HEK293 (cell line): ENCODE data around the gene MAP3K20.

ENCODE experiments used
- PRDM1 ChIP-seq: fragments of 450-650 bp; formaldehyde crosslinking; IDR thresholded peaks from 2 replicates; pipeline ENCODE4; 2016; ENCODE audit warnings: missing biosample characterization, missing genetic modification characterization
- TRIM28 ChIP-seq: IDR thresholded peaks from 2 replicates; pipeline ENCODE4 v1.6.1; 2011; ENCODE audit warnings: low read length, control low read depth, borderline replicate concordance
- ZBTB17 ChIP-seq: fragments of 450-650 bp; formaldehyde crosslinking; IDR thresholded peaks from 2 replicates; pipeline ENCODE4 v1.5.1; 2016; ENCODE audit warnings: missing biosample characterization, missing genetic modification characterization
- ZEB2 ChIP-seq: fragments of 450-650 bp; formaldehyde crosslinking; IDR thresholded peaks from 2 replicates; pipeline ENCODE4 v1.5.1; 2016; ENCODE audit warnings: missing biosample characterization, missing genetic modification characterization
- ZNF184 ChIP-seq: fragments of 450-650 bp; IDR thresholded peaks from 2 replicates; pipeline ENCODE4 v1.5.1; 2018; ENCODE audit warnings: missing biosample characterization, mild to moderate bottlenecking, missing genetic modification characterization
- ZNF366 ChIP-seq: fragments of 450-650 bp; formaldehyde crosslinking; conservative IDR thresholded peaks from 2 replicates; pipeline ENCODE4 v1.5.1; 2016; ENCODE audit warnings: missing biosample characterization, missing genetic modification characterization
- ZNF707 ChIP-seq: fragments of 450-650 bp; formaldehyde crosslinking; IDR thresholded peaks from 2 replicates; pipeline ENCODE4 v1.5.1; 2016; ENCODE audit warnings: missing biosample characterization, missing genetic modification characterization
- TF ChIP-seq, protein P1 (sequence below): fragments of 450-650 bp; formaldehyde crosslinking; IDR thresholded peaks from 2 replicates; pipeline ENCODE4 v1.5.1; 2016; ENCODE audit warnings: missing biosample characterization, missing genetic modification characterization
- TF ChIP-seq, protein P2 (sequence below): fragments of 450-650 bp; formaldehyde crosslinking; IDR thresholded peaks from 2 replicates; pipeline ENCODE4 v1.5.1; 2016; ENCODE audit warnings: missing biosample characterization, missing genetic modification characterization
- TF ChIP-seq, protein P3 (sequence below): sonication (generic); formaldehyde crosslinking; IDR thresholded peaks from 2 replicates; pipeline ENCODE4 v1.8.1; 2022; ENCODE audit warnings: mild to moderate bottlenecking, moderate library complexity, missing genetic modification reagents

DNA sequence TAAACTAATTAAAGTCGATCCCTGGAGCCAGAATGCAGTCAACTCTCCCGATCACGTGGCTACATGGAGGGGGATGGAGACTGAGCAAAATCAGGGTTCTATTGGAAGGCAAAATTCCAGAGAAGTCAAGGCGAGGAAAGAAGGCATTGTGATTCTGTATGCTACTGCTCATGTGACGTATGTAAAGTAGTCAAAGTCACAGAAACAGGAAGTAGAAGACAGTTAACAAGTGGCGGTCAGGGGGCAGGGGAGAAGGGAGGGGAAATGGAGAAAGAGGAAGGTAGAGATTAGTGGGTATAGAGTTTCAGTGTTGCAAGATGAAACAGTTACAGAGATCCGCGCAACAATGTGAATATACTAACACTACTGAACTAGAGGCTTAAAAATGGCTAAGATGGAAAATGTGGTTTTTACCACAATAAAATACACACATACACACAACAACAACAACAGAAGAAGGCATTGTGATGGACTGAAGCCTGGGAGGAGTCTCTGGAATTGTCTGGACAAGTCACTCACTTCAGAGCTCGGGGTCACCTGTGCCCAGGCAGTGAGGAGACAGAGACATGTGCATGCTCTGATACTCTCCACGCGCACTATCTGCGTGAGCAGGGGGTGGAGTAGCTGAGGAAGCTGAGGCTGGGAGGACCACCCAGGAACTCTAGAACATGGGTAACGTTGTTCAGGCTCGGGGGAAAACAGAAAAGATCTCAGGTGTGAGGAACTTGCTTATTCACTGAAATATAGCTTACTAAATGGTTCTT is 189.1 kb downstream of the MAP3K20 start:
- TF ChIP-seq, protein P1, sequence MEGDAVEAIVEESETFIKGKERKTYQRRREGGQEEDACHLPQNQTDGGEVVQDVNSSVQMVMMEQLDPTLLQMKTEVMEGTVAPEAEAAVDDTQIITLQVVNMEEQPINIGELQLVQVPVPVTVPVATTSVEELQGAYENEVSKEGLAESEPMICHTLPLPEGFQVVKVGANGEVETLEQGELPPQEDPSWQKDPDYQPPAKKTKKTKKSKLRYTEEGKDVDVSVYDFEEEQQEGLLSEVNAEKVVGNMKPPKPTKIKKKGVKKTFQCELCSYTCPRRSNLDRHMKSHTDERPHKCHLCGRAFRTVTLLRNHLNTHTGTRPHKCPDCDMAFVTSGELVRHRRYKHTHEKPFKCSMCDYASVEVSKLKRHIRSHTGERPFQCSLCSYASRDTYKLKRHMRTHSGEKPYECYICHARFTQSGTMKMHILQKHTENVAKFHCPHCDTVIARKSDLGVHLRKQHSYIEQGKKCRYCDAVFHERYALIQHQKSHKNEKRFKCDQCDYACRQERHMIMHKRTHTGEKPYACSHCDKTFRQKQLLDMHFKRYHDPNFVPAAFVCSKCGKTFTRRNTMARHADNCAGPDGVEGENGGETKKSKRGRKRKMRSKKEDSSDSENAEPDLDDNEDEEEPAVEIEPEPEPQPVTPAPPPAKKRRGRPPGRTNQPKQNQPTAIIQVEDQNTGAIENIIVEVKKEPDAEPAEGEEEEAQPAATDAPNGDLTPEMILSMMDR = no peak
- TF ChIP-seq, protein P2, sequence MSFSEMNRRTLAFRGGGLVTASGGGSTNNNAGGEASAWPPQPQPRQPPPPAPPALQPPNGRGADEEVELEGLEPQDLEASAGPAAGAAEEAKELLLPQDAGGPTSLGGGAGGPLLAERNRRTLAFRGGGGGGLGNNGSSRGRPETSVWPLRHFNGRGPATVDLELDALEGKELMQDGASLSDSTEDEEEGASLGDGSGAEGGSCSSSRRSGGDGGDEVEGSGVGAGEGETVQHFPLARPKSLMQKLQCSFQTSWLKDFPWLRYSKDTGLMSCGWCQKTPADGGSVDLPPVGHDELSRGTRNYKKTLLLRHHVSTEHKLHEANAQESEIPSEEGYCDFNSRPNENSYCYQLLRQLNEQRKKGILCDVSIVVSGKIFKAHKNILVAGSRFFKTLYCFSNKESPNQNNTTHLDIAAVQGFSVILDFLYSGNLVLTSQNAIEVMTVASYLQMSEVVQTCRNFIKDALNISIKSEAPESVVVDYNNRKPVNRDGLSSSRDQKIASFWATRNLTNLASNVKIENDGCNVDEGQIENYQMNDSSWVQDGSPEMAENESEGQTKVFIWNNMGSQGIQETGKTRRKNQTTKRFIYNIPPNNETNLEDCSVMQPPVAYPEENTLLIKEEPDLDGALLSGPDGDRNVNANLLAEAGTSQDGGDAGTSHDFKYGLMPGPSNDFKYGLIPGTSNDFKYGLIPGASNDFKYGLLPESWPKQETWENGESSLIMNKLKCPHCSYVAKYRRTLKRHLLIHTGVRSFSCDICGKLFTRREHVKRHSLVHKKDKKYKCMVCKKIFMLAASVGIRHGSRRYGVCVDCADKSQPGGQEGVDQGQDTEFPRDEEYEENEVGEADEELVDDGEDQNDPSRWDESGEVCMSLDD (tag by site-specific recombination) = no peak
- no peak for TF ChIP-seq ZEB2
- TF ChIP-seq ZBTB17 (tag by site-specific recombination) = no peak
- TF ChIP-seq PRDM1 (tag by site-specific recombination) = no peak
- TF ChIP-seq TRIM28 = peak; percentile 91
- no peak for TF ChIP-seq ZNF707 (tag by site-specific recombination)
- TF ChIP-seq, protein P3, sequence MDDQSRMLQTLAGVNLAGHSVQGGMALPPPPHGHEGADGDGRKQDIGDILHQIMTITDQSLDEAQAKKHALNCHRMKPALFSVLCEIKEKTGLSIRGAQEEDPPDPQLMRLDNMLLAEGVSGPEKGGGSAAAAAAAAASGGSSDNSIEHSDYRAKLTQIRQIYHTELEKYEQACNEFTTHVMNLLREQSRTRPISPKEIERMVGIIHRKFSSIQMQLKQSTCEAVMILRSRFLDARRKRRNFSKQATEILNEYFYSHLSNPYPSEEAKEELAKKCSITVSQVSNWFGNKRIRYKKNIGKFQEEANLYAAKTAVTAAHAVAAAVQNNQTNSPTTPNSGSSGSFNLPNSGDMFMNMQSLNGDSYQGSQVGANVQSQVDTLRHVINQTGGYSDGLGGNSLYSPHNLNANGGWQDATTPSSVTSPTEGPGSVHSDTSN = no peak
- TF ChIP-seq ZNF184 (tag by site-specific recombination) = no peak
- no peak for TF ChIP-seq ZNF366 (tag by site-specific recombination)
